SK-N-SH (cell line): Measurements from ENCODE around the gene ADD2. TPM values are rescaled to one million over a fixed set of nuclear protein-coding genes. Genes with fewer than 3 reads are reported as not detected.
"Not testable (repeated sequence)": the region's sequence is repeated elsewhere in the genome, so short reads cannot be mapped to it uniquely, and the experiment has no call there.

Source experiments
- CTCF ChIA-PET: fragments of 300-600, 350-600 bp; formaldehyde crosslinking; extraction: SDS; loops from one replicate; lab custom pipeline; 2021; lab: Yijun Ruan, JAX
- POLR2A ChIA-PET: fragments of 350-600 bp; sonication (Branson Sonifier 250); formaldehyde crosslinking; extraction: SDS; loops from one replicate; lab custom pipeline; 2020; ENCODE audit warnings: antibody characterized with exemption, inconsistent platforms; lab: Yijun Ruan, JAX
- DNase-seq: peaks from one replicate; pipeline ENCODE4 v3.0.0; 2012
- H2AFZ ChIP-seq: fragments of 200-600 bp; sonication (generic); 2 replicates; pipeline ENCODE4 v1.8.1; 2016; ENCODE audit warnings: antibody characterized with exemption, mild to moderate bottlenecking, low read depth
- H3F3A ChIP-seq: fragments of 200-600 bp; sonication (generic); replicated peaks from 2 replicates; pipeline ENCODE3; 2016; ENCODE audit warnings: antibody characterized with exemption, mild to moderate bottlenecking; ENCODE audit not compliant: insufficient read depth
- H3K27ac ChIP-seq, 2 experiments: fragments of 200-500 bp in 1 of 2; fragments of 200-600 bp in 1 of 2; sonication (Bioruptor generic) in 1 of 2; sonication (generic), shearing (Covaris generic) in 1 of 2; 2 replicates each; pipeline versions ENCODE4 v1.5.1 to v1.6.1; 2014 to 2016; ENCODE audit warnings: low read depth in 2 of 2, inconsistent platforms in 1 of 2, low read length in 1 of 2, mild to moderate bottlenecking in 1 of 2, mixed read lengths in 1 of 2
- H3K27me3 ChIP-seq: fragments of 200-600 bp; sonication (generic), shearing (Covaris generic); 2 replicates; pipeline ENCODE4 v1.6.1; 2016; ENCODE audit warnings: mixed run types; ENCODE audit not compliant: insufficient read depth
- H3K36me3 ChIP-seq, 2 experiments: fragments of 200-500 bp in 1 of 2; fragments of 200-600 bp in 1 of 2; sonication (Bioruptor generic) in 1 of 2; sonication (generic) in 1 of 2; replicated peaks in 1 of 2; 2 replicates each; pipeline versions ENCODE3 to v1.5.1; 2014 to 2016; ENCODE audit warnings: low read length in 1 of 2, mild to moderate bottlenecking in 1 of 2; ENCODE audit not compliant: insufficient read depth in 2 of 2, control insufficient read depth in 1 of 2
- H3K4me1 ChIP-seq, 2 experiments: fragments of 200-500 bp in 1 of 2; fragments of 200-600 bp in 1 of 2; sonication (Bioruptor generic) in 1 of 2; sonication (generic), shearing (Covaris generic) in 1 of 2; 2 replicates each; pipeline versions ENCODE4 v1.5.1 to v1.6.1; 2014 to 2016; ENCODE audit warnings: low read depth in 1 of 2, low read length in 1 of 2, mixed run types in 1 of 2; ENCODE audit not compliant: insufficient read depth in 2 of 2, control insufficient read depth in 1 of 2
- H3K4me2 ChIP-seq: fragments of 200-600 bp; sonication (generic), shearing (Covaris generic); 2 replicates; pipeline ENCODE4 v1.6.1; 2017; ENCODE audit warnings: mixed run types
- H3K4me3 ChIP-seq, 2 experiments: fragments of 200-500 bp in 1 of 2; fragments of 200-600 bp in 1 of 2; sonication (Bioruptor generic) in 1 of 2; sonication (generic), shearing (Covaris generic) in 1 of 2; 2 replicates each; pipeline versions ENCODE4 v1.5.1 to v1.8.1; 2014 to 2016; ENCODE audit warnings: low read depth in 2 of 2, inconsistent platforms in 1 of 2, low read length in 1 of 2, mild to moderate bottlenecking in 1 of 2, mixed read lengths in 1 of 2, moderate library complexity in 1 of 2
- H3K79me2 ChIP-seq: fragments of 200-600 bp; sonication (generic); 2 replicates; pipeline ENCODE4 v1.8.1; 2017; ENCODE audit warnings: mild to moderate bottlenecking; ENCODE audit not compliant: insufficient read depth
- H3K9ac ChIP-seq: fragments of 200-600 bp; sonication (generic); 2 replicates; pipeline ENCODE4 v1.6.1; 2017; ENCODE audit warnings: mixed run types
- H3K9me2 ChIP-seq: fragments of 200-600 bp; sonication (generic); 2 replicates; pipeline ENCODE4 v1.6.1; 2017; ENCODE audit warnings: mixed run types
- H3K9me3 ChIP-seq: fragments of 200-600 bp; sonication (generic); 2 replicates; pipeline ENCODE4 v1.6.1; 2017; ENCODE audit warnings: mixed run types, mild to moderate bottlenecking, moderate library complexity
- H4K20me1 ChIP-seq: fragments of 200-600 bp; sonication (generic); 2 replicates; pipeline ENCODE4 v1.6.1; 2017; ENCODE audit warnings: mild to moderate bottlenecking, mixed run types; ENCODE audit not compliant: insufficient read depth
- GATA2 ChIP-seq: sonication (generic); formaldehyde crosslinking; IDR thresholded peaks from 2 replicates; pipeline ENCODE4 v1.5.0; 2020; ENCODE audit warnings: mild to moderate bottlenecking, missing genetic modification reagents
- JUND ChIP-seq: IDR thresholded peaks from 2 replicates; pipeline ENCODE4 v1.4.0; 2012
- NRF1 ChIP-seq: IDR thresholded peaks from 2 replicates; pipeline ENCODE4 v1.6.1; 2012; ENCODE audit warnings: low read depth, mild to moderate bottlenecking, low read length
- POLR2AphosphoS5 ChIP-seq: IDR thresholded peaks from 2 replicates; pipeline ENCODE4 v1.6.1; 2012; ENCODE audit warnings: low read depth, low read length
- SIN3A ChIP-seq: IDR thresholded peaks from 2 replicates; pipeline ENCODE4 v1.6.1; 2012; ENCODE audit warnings: low read depth, mild to moderate bottlenecking, low read length, moderate library complexity, borderline replicate concordance
- SMC3 ChIP-seq: IDR thresholded peaks from 2 replicates; pipeline ENCODE4 v1.6.1; 2012; ENCODE audit warnings: low read depth, low read length, improper control_type of control experiment
- TCF12 ChIP-seq: IDR thresholded peaks from 2 replicates; pipeline ENCODE4 v1.4.0; 2012
- TEAD4 ChIP-seq: IDR thresholded peaks from 2 replicates; pipeline ENCODE4 v1.4.0; 2012; ENCODE audit warnings: mild to moderate bottlenecking, borderline replicate concordance; ENCODE audit not compliant: insufficient read depth
- YY1 ChIP-seq: IDR thresholded peaks from 2 replicates; pipeline ENCODE4 v1.4.0; 2012; ENCODE audit warnings: low read depth, mild to moderate bottlenecking
- WGBS: methylation state at CpG from one replicate; pipeline ENCODE4 v1.1.6; 2017; ENCODE audit warnings: low lambda C conversion rate; 5-methylcytosine and 5-hydroxymethylcytosine counted together
- polyA plus RNA-seq, 3 experiments: library from polyadenylated mRNA; depleted of rRNA; stranded (reverse); fragments of >200 nt; gene quantifications; 2 replicates each; pipeline ENCODE4 v1.2.3, GENCODE V29; 2012
- TF ChIP-seq, protein P1 (sequence below): fragments of 200-600 bp; sonication (generic); IDR thresholded peaks from 2 replicates; pipeline ENCODE4 v1.6.1; 2017; ENCODE audit warnings: antibody characterized with exemption, mild to moderate bottlenecking, moderate library complexity
- TF ChIP-seq, protein P2 (sequence below): IDR thresholded peaks from 2 replicates; pipeline ENCODE4 v1.4.0; 2012; ENCODE audit warnings: low read depth, borderline replicate concordance
- TF ChIP-seq, protein P3 (sequence below): IDR thresholded peaks from 2 replicates; pipeline ENCODE4 v1.6.1; 2012; ENCODE audit warnings: mild to moderate bottlenecking, low read depth, low read length, moderate library complexity

Gene ADD2
- polyA plus RNA-seq, 1 of the 3 experiments (the other 2 are of a cell fraction) = 0.30 TPM

DNA sequence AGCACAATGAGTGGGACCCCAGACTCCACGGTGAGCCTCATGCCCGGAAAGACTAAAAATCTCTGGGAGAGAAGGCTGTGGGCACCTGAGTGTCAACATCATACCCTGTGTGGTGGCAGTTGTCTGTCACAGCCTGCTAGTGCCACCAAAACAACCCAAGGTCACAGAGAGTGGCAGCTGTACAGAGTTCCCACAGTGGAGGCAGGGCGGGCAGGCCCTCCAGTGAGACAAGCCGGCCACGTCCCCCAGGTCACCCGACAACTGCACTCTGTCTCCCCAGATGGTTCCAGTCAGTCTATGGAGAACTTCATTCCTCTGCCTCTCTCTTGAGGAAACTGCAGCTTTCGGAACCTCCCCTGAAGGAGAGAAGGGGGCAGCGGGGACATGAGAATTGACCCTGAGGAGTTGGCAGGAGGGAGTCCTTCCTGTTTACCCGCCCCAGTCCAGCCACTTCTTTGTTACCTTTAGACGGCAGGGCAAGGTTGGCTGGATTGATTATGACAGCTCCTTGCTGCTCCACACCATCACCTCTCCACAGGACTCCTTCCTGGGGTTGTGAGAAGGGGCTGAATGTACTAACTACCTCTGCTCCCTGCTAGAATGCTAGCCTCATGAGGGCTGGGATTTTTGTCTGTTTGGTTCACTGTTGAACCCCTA, 33.7 kb upstream of the ADD2 start (continued):
- no peak for TF ChIP-seq POLR2AphosphoS5
- TF ChIP-seq TCF12 = no peak
- no peak for TF ChIP-seq NRF1

DNA sequence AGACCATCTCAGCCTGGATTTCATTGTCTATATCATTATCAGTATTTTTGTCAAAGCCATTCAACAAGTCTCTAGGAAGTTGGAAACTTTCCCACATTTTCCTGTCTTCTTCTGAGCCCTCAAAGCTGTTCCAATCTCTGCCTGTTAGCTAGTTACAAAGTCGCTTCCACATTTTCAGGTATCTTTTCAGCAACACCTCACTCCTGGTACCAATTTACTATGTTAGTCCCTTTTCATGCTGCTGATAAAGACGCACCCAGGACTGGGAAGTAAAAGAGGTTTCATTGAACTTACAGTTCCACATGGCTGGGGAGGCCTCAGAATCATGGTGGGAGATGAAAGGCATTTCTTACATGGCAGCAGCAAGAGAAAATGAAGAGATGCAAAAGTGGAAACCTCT, 31.7 kb upstream of the ADD2 start:
- no peak overlapping the region for H3K9ac ChIP-seq
- no peaks in the 10 kb centered on the region for H3K36me3 ChIP-seq
- WGBS = 15% methylated on average over 2 of the region's 2 CpGs
- no peaks in the 10 kb centered on the region for H4K20me1 ChIP-seq
- no peak for DNase-seq
- CTCF ChIA-PET = no interaction called here
- no peaks in the 10 kb centered on the region; the same call in 1 of the 2 replicates for H3K27me3 ChIP-seq
- H3K79me2 ChIP-seq = no peaks in the 10 kb centered on the region
- no peaks in the 10 kb centered on the region for H3K9me2 ChIP-seq
- no peaks in the 10 kb centered on the region for H3K4me1 ChIP-seq
- no peaks in the 10 kb centered on the region for H3K9me3 ChIP-seq
- H2AFZ ChIP-seq = no peak overlapping the region
- no peak overlapping the region for H3K4me2 ChIP-seq
- no peak for TF ChIP-seq GATA2 (CRISPR knock-in tag)
- TF ChIP-seq TEAD4 = no peak
- no peak for TF ChIP-seq SMC3
- no peak for TF ChIP-seq TCF12
- TF ChIP-seq, protein P1, sequence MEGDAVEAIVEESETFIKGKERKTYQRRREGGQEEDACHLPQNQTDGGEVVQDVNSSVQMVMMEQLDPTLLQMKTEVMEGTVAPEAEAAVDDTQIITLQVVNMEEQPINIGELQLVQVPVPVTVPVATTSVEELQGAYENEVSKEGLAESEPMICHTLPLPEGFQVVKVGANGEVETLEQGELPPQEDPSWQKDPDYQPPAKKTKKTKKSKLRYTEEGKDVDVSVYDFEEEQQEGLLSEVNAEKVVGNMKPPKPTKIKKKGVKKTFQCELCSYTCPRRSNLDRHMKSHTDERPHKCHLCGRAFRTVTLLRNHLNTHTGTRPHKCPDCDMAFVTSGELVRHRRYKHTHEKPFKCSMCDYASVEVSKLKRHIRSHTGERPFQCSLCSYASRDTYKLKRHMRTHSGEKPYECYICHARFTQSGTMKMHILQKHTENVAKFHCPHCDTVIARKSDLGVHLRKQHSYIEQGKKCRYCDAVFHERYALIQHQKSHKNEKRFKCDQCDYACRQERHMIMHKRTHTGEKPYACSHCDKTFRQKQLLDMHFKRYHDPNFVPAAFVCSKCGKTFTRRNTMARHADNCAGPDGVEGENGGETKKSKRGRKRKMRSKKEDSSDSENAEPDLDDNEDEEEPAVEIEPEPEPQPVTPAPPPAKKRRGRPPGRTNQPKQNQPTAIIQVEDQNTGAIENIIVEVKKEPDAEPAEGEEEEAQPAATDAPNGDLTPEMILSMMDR = no peak
- TF ChIP-seq, protein P2, sequence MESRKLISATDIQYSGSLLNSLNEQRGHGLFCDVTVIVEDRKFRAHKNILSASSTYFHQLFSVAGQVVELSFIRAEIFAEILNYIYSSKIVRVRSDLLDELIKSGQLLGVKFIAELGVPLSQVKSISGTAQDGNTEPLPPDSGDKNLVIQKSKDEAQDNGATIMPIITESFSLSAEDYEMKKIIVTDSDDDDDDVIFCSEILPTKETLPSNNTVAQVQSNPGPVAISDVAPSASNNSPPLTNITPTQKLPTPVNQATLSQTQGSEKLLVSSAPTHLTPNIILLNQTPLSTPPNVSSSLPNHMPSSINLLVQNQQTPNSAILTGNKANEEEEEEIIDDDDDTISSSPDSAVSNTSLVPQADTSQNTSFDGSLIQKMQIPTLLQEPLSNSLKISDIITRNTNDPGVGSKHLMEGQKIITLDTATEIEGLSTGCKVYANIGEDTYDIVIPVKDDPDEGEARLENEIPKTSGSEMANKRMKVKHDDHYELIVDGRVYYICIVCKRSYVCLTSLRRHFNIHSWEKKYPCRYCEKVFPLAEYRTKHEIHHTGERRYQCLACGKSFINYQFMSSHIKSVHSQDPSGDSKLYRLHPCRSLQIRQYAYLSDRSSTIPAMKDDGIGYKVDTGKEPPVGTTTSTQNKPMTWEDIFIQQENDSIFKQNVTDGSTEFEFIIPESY = no peak
- TF ChIP-seq POLR2AphosphoS5 = no peak
- TF ChIP-seq, protein P3, sequence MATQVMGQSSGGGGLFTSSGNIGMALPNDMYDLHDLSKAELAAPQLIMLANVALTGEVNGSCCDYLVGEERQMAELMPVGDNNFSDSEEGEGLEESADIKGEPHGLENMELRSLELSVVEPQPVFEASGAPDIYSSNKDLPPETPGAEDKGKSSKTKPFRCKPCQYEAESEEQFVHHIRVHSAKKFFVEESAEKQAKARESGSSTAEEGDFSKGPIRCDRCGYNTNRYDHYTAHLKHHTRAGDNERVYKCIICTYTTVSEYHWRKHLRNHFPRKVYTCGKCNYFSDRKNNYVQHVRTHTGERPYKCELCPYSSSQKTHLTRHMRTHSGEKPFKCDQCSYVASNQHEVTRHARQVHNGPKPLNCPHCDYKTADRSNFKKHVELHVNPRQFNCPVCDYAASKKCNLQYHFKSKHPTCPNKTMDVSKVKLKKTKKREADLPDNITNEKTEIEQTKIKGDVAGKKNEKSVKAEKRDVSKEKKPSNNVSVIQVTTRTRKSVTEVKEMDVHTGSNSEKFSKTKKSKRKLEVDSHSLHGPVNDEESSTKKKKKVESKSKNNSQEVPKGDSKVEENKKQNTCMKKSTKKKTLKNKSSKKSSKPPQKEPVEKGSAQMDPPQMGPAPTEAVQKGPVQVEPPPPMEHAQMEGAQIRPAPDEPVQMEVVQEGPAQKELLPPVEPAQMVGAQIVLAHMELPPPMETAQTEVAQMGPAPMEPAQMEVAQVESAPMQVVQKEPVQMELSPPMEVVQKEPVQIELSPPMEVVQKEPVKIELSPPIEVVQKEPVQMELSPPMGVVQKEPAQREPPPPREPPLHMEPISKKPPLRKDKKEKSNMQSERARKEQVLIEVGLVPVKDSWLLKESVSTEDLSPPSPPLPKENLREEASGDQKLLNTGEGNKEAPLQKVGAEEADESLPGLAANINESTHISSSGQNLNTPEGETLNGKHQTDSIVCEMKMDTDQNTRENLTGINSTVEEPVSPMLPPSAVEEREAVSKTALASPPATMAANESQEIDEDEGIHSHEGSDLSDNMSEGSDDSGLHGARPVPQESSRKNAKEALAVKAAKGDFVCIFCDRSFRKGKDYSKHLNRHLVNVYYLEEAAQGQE = no peak
- TF ChIP-seq SIN3A = no peak
- no peak for TF ChIP-seq YY1
- no peak for TF ChIP-seq JUND
- TF ChIP-seq, all 33 proteins: peak for 0
- POLR2A ChIA-PET = no interaction called here
- Histone ChIP-seq H3F3A (no peaks in the 10 kb centered on the region), H3K27ac (no peak overlapping the region), H3K4me3 (no peak overlapping the region)

DNA sequence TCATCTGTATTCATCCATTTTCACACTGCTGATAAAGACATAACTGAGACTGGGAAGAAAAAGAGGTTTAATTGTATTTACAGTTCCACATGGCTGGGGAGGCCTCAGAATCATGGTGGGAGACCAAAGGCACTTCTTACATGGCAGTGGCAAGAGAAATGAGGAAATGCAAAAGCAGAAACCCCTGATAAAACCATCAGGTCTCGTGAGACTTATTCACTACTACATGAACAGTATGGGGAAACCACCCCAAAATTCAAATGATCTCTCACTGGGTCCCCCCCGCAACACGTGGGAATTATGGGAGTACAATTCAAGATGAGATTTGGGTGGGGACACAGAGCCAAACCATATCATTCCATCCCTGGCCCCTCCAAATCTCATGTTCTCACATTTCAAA, 30.0 kb upstream of the ADD2 start:
- H3K9me3 ChIP-seq, H4K20me1 ChIP-seq, H3K9ac ChIP-seq, H3K79me2 ChIP-seq, H3K4me2 ChIP-seq, H3K27me3 ChIP-seq, H3K4me3 ChIP-seq, H3K9me2 ChIP-seq, H3K27ac ChIP-seq, H2AFZ ChIP-seq, DNase-seq, H3K4me1 ChIP-seq, POLR2A ChIA-PET, H3K36me3 ChIP-seq, H3F3A ChIP-seq: not testable (repeated sequence)
- CTCF ChIA-PET = interaction anchor here (1.3 to 2.3 kb wide), 3 partner anchors 9 to 143 kb away, joined by 3 to 8 read pairs (median 4); no protein-coding TSS in a partner anchor
- 23% methylated on average over 3 of the region's 3 CpGs for WGBS
